ENCODE measurements around the gene EMID1. TPM values are rescaled to one million over a fixed set of nuclear protein-coding genes. Genes with fewer than 3 reads are reported as not detected.
A peak's percentile ranks its signal among the peaks of the same experiment; 100 is the strongest.

The EMID1 gene
- total RNA-seq, 1 experiment from 2014 or later: 9.6 TPM

- DNase-seq (ENCODE audit: low read depth, low spot score) (no peak), ATAC-seq (peak; percentile 68; the same call in 1 of the 2 replicates)
- Histone ChIP-seq H3K4me1 (ENCODE audit: control insufficient read depth in 1 of 2, insufficient read depth in 2 of 2, low read length in 2 of 2) (peaks cover 0 to 3% of the 10 kb centered on the region in 2 experiments; a peak in 1 of 4 replicates), H3K9me3 (ENCODE audit: control insufficient read depth in 1 of 2, insufficient read depth in 1 of 2, low read depth in 1 of 2, low read length in 2 of 2) (no peaks in the 10 kb centered on the region), H3K9ac (ENCODE audit: low read length) (no peak overlapping the region), H3K9me2 (ENCODE audit: insufficient read depth) (no peaks in the 10 kb centered on the region), H3K4me2 (ENCODE audit: low read length) (no peak overlapping the region), H4K20me1 (ENCODE audit: insufficient read depth) (peaks cover 46% of the 10 kb centered on the region; the same call in 1 of the 2 replicates), H3K79me2 (ENCODE audit: insufficient read depth, low read length) (peaks cover 92% of the 10 kb centered on the region), H3K27ac (ENCODE audit: low read depth, low read length) (no peak overlapping the region), H3K4me3 (replicated peaks in 1 of 2; ENCODE audit: low read depth in 1 of 2, low read length in 2 of 2) (no peak overlapping the region), H2AFZ (ENCODE audit: low read depth, low read length, poor library complexity, severe bottlenecking) (no peak overlapping the region), H3K27me3 (ENCODE audit: insufficient read depth, low read length) (no peaks in the 10 kb centered on the region), H3K36me3 (ENCODE audit: control insufficient read depth in 1 of 2, insufficient read depth in 2 of 2, low read length in 2 of 2) (peaks cover 77 to 92% of the 10 kb centered on the region in 2 experiments)
- POLR2A ChIA-PET: no interaction called here
- RAD21 ChIA-PET (ENCODE audit: low non-redundant PET in 1 of 2, low total read pairs in 2 of 2, uncharacterized antibody in 2 of 2, unreplicated experiment in 2 of 2): no interaction called here
- CTCF ChIA-PET: no interaction called here
- TF ChIP-seq MAX (IDR thresholded peaks at IDR 0.05): no peak
- TF ChIP-seq CBX3 (IDR thresholded peaks at IDR 0.05; ENCODE audit: low read depth): no peak
- TF ChIP-seq SIN3A (IDR thresholded peaks at IDR 0.05; ENCODE audit: low read depth): no peak
- TF ChIP-seq CTCF (IDR thresholded peaks at IDR 0.05 in 2 of 3, conservative IDR thresholded peaks at IDR 0.05 in 1 of 3; ENCODE audit: borderline replicate concordance in 1 of 3, insufficient read depth in 1 of 3, low read depth in 2 of 3, low read length in 2 of 3): peak in 1 of 3 experiments; percentile 12; a peak in 1 of 6 replicates
- no peak for TF ChIP-seq EZH2 (IDR thresholded peaks at IDR 0.05)
- BruUV-seq (replicated peaks): no TSS peak
- intact Hi-C loops (cut with micrococcal nuclease): no loop called here
Measured at GRCh38 chr22:29291215-29291614, 85.5 kb downstream of the EMID1 start.

GRCh38 chr22:29292379-29292778, 86.7 kb downstream of the EMID1 start:
- TF ChIP-seq YY1 (IDR thresholded peaks at IDR 0.05; ENCODE audit: extremely low read depth, insufficient replicate concordance, low read depth, low read length): no peak
- TF ChIP-seq ZBTB33 (IDR thresholded peaks at IDR 0.05; ENCODE audit: extremely low read depth, insufficient replicate concordance, low read length): no peak
- no peak for TF ChIP-seq SP1 (IDR thresholded peaks at IDR 0.05; ENCODE audit: low read depth)
- TF ChIP-seq CBX3 (IDR thresholded peaks at IDR 0.05; ENCODE audit: low read depth): no peak
- Histone ChIP-seq H3K4me3 (replicated peaks in 1 of 2; ENCODE audit: low read depth in 1 of 2, low read length in 2 of 2) (no peak overlapping the region), H2AFZ (ENCODE audit: low read depth, low read length, poor library complexity, severe bottlenecking) (no peak overlapping the region), H3K27ac (ENCODE audit: low read depth, low read length) (no peak overlapping the region), H3K36me3 (ENCODE audit: control insufficient read depth in 1 of 2, insufficient read depth in 2 of 2, low read length in 2 of 2) (peaks cover 78 to 95% of the 10 kb centered on the region in 2 experiments), H4K20me1 (ENCODE audit: insufficient read depth) (peaks cover 42% of the 10 kb centered on the region; the same call in 1 of the 2 replicates), H3K4me1 (ENCODE audit: control insufficient read depth in 1 of 2, insufficient read depth in 2 of 2, low read length in 2 of 2) (peaks cover 0 to 3% of the 10 kb centered on the region in 2 experiments; a peak in 1 of 4 replicates), H3K27me3 (ENCODE audit: insufficient read depth, low read length) (no peaks in the 10 kb centered on the region), H3K79me2 (ENCODE audit: insufficient read depth, low read length) (peaks cover 84% of the 10 kb centered on the region), H3K9me2 (ENCODE audit: insufficient read depth) (no peaks in the 10 kb centered on the region), H3K9ac (ENCODE audit: low read length) (no peak overlapping the region), H3K9me3 (ENCODE audit: control insufficient read depth in 1 of 2, insufficient read depth in 1 of 2, low read depth in 1 of 2, low read length in 2 of 2) (no peaks in the 10 kb centered on the region), H3K4me2 (ENCODE audit: low read length) (no peak overlapping the region)
- intact Hi-C loops (cut with micrococcal nuclease): no loop called here
- no peak for ATAC-seq
- RAD21 ChIA-PET (ENCODE audit: low non-redundant PET in 1 of 2, low total read pairs in 2 of 2, uncharacterized antibody in 2 of 2, unreplicated experiment in 2 of 2): no interaction called here
- POLR2A ChIA-PET: no interaction called here
- no peak for DNase-seq (ENCODE audit: low read depth, low spot score)
- CTCF ChIA-PET: interaction anchor here (1.0 kb wide), 1 partner anchor 14 kb away, joined by 3 read pairs; the partner anchor contains the start of gene GAS2L1
- BruUV-seq (replicated peaks): no TSS peak
